ENCODE results near the gene IRX5. TPM values are rescaled to one million over a fixed set of nuclear protein-coding genes. Genes with fewer than 3 reads are reported as not detected.

IRX5 gene
- total RNA-seq, 1 experiment from 2014 or later = 27.7 TPM

GRCh38 chr16:54964239-54964638, 33.6 kb downstream of the IRX5 start:
- Mint-ChIP-seq H3K27ac (ENCODE audit: unreplicated experiment) (no peak overlapping the region), H3K4me1 (ENCODE audit: low read depth, unreplicated experiment) (no peaks in the 10 kb centered on the region), H3K4me3 (ENCODE audit: unreplicated experiment) (no peak overlapping the region), H3K36me3 (ENCODE audit: insufficient read depth, unreplicated experiment) (peaks cover under 1% of the 10 kb centered on the region), H3K9me3 (ENCODE audit: unreplicated experiment) (no peaks in the 10 kb centered on the region), H3K27me3 (ENCODE audit: insufficient read depth, unreplicated experiment) (no peaks in the 10 kb centered on the region)
- no peaks in the 10 kb centered on the region for H3K27me3 ChIP-seq (replicated peaks; ENCODE audit: control insufficient read depth, insufficient read depth, low read length)
- ChIA-PET CTCF (no interaction called here), POLR2A (no interaction called here)
- DNase-seq = no peak
- no peaks in the 10 kb centered on the region for H3K9me3 ChIP-seq
- BruUV-seq (replicated peaks) = no TSS peak
- no peaks in the 10 kb centered on the region for H3K36me3 ChIP-seq (ENCODE audit: control insufficient read depth, insufficient read depth, low read length)
- no peak overlapping the region for H3K4me3 ChIP-seq (ENCODE audit: low read depth, low read length)
- H3K4me1 ChIP-seq = no peaks in the 10 kb centered on the region
- intact Hi-C loops (cut with micrococcal nuclease; ENCODE audit: unreplicated experiment) = no loop called here
- no peak for TF ChIP-seq CTCF (IDR thresholded peaks at IDR 0.05; ENCODE audit: insufficient read depth in 1 of 2, low read depth in 1 of 2, low read length in 1 of 2, severe bottlenecking in 1 of 2, unreplicated experiment in 1 of 2)

GRCh38 chr16:54965464-54965863, 34.8 kb downstream of the IRX5 start:
- intact Hi-C loops (cut with micrococcal nuclease; ENCODE audit: unreplicated experiment) = no loop called here
- BruUV-seq (replicated peaks) = no TSS peak
- no peaks in the 10 kb centered on the region for H3K36me3 Mint-ChIP-seq (ENCODE audit: insufficient read depth, unreplicated experiment)
- no peaks in the 10 kb centered on the region for H3K9me3 ChIP-seq
- H3K9me3 Mint-ChIP-seq (ENCODE audit: unreplicated experiment) = no peaks in the 10 kb centered on the region
- no peak for TF ChIP-seq CTCF (IDR thresholded peaks at IDR 0.05; ENCODE audit: insufficient read depth in 1 of 2, low read depth in 1 of 2, low read length in 1 of 2, severe bottlenecking in 1 of 2, unreplicated experiment in 1 of 2)
- no peak overlapping the region for H3K4me3 ChIP-seq (ENCODE audit: low read depth, low read length)
- H3K4me1 ChIP-seq = no peaks in the 10 kb centered on the region
- H3K4me1 Mint-ChIP-seq (ENCODE audit: low read depth, unreplicated experiment) = no peaks in the 10 kb centered on the region
- no peaks in the 10 kb centered on the region for H3K36me3 ChIP-seq (ENCODE audit: control insufficient read depth, insufficient read depth, low read length)
- CTCF ChIA-PET = no interaction called here
- no peaks in the 10 kb centered on the region for H3K27me3 ChIP-seq (replicated peaks; ENCODE audit: control insufficient read depth, insufficient read depth, low read length)
- POLR2A ChIA-PET = no interaction called here
- H3K27ac Mint-ChIP-seq (ENCODE audit: unreplicated experiment) = no peak overlapping the region
- H3K4me3 Mint-ChIP-seq (ENCODE audit: unreplicated experiment) = no peak overlapping the region
- no peak for DNase-seq
- H3K27me3 Mint-ChIP-seq (ENCODE audit: insufficient read depth, unreplicated experiment) = no peaks in the 10 kb centered on the region

- Mint-ChIP-seq H3K4me1 (ENCODE audit: low read depth, unreplicated experiment) (no peaks in the 10 kb centered on the region), H3K4me3 (ENCODE audit: unreplicated experiment) (no peak overlapping the region), H3K9me3 (ENCODE audit: unreplicated experiment) (peaks cover 11% of the 10 kb centered on the region), H3K27me3 (ENCODE audit: insufficient read depth, unreplicated experiment) (no peaks in the 10 kb centered on the region), H3K36me3 (ENCODE audit: insufficient read depth, unreplicated experiment) (no peaks in the 10 kb centered on the region), H3K27ac (ENCODE audit: unreplicated experiment) (no peak overlapping the region)
- Histone ChIP-seq H3K36me3 (ENCODE audit: control insufficient read depth, insufficient read depth, low read length) (no peaks in the 10 kb centered on the region), H3K27me3 (replicated peaks; ENCODE audit: control insufficient read depth, insufficient read depth, low read length) (no peaks in the 10 kb centered on the region), H3K9me3 (no peaks in the 10 kb centered on the region), H3K4me1 (no peaks in the 10 kb centered on the region), H3K4me3 (ENCODE audit: low read depth, low read length) (no peak overlapping the region)
- no TSS peak for BruUV-seq (replicated peaks)
- intact Hi-C loops (cut with micrococcal nuclease; ENCODE audit: unreplicated experiment) = no loop called here
- TF ChIP-seq CTCF (IDR thresholded peaks at IDR 0.05; ENCODE audit: insufficient read depth in 1 of 2, low read depth in 1 of 2, low read length in 1 of 2, severe bottlenecking in 1 of 2, unreplicated experiment in 1 of 2) = no peak
- CTCF ChIA-PET = no interaction called here
- no peak for DNase-seq
- POLR2A ChIA-PET = no interaction called here
Observed at GRCh38 chr16:54968011-54968410, 37.3 kb downstream of the IRX5 start.
